Coronary artery (tissue), 2 donors: ENCODE results near the gene FAM89A.
A peak's percentile ranks its signal among the peaks of the same experiment; 100 is the strongest.
"Not testable (repeated sequence)": the region's sequence is repeated elsewhere in the genome, so short reads cannot be mapped to it uniquely, and the experiment has no call there.

Experiments used
- DNase-seq: peaks from one replicate; pipeline ENCODE4 v3.0.0-alpha.2; 2017; ENCODE audit warnings: low spot score
- H3K27ac ChIP-seq, 2 donors: fragments of 200-600 bp; sonication (generic); one replicate each; pipeline ENCODE4 v1.5.1; 2016 to 2019
- H3K4me3 ChIP-seq: fragments of 200-600 bp; sonication (generic); 2 replicates; pipeline ENCODE4 v1.5.1; 2016; ENCODE audit warnings: mild to moderate bottlenecking, moderate library complexity
- TF ChIP-seq, protein P1 (sequence below): fragments of 200-600 bp; sonication (generic); IDR thresholded peaks from one replicate; pipeline ENCODE4 v1.5.1; 2019; ENCODE audit warnings: antibody characterized with exemption

FAM89A gene

DNA sequence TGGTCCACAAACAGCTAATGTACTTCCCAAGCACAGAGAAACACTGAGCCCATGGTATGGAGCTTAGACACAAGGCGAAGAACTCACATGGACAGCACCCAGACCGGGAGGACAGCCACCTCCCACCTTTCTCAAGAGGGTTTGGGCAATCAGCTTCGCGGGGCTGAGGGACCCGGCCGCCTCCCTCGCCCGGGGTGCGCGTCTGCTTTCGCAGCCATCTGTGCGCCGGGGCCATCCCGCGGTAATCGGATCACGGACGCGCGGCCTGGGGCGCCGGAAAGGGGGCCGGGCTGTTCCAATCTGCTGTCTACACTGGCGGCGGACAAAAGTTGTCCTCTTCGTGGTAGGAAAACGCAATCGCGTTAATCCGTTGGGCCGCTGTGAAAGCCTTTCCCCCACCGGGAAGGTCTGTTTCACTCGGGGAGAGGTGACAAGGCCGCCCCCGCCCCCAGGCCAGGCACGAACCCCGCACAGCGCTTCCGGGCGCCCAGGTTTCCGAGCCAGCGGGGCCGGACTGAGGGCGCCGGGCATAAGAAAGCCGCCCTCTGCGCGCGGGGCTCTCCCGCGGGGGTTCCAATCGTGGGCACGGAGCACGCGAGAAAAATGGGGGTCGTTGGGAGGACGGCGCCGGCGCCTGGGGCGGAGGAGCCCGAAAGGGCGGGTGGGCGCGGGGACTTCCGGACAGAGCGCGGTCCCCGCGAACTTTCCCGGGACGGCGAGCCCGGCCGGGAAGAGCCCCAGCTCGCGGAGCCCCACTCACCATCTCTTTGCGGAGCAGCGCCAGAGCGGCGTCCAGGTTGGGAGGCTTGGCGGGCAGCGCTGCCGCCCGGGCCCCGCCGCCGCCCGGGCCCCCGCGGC lies 664 bp downstream of the FAM89A start:
- DNase-seq: no peak
- no peak overlapping the region for H3K27ac ChIP-seq
- peak overlapping the region; percentile 83 for H3K4me3 ChIP-seq
- TF ChIP-seq, protein P1, sequence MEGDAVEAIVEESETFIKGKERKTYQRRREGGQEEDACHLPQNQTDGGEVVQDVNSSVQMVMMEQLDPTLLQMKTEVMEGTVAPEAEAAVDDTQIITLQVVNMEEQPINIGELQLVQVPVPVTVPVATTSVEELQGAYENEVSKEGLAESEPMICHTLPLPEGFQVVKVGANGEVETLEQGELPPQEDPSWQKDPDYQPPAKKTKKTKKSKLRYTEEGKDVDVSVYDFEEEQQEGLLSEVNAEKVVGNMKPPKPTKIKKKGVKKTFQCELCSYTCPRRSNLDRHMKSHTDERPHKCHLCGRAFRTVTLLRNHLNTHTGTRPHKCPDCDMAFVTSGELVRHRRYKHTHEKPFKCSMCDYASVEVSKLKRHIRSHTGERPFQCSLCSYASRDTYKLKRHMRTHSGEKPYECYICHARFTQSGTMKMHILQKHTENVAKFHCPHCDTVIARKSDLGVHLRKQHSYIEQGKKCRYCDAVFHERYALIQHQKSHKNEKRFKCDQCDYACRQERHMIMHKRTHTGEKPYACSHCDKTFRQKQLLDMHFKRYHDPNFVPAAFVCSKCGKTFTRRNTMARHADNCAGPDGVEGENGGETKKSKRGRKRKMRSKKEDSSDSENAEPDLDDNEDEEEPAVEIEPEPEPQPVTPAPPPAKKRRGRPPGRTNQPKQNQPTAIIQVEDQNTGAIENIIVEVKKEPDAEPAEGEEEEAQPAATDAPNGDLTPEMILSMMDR: no peak

DNA sequence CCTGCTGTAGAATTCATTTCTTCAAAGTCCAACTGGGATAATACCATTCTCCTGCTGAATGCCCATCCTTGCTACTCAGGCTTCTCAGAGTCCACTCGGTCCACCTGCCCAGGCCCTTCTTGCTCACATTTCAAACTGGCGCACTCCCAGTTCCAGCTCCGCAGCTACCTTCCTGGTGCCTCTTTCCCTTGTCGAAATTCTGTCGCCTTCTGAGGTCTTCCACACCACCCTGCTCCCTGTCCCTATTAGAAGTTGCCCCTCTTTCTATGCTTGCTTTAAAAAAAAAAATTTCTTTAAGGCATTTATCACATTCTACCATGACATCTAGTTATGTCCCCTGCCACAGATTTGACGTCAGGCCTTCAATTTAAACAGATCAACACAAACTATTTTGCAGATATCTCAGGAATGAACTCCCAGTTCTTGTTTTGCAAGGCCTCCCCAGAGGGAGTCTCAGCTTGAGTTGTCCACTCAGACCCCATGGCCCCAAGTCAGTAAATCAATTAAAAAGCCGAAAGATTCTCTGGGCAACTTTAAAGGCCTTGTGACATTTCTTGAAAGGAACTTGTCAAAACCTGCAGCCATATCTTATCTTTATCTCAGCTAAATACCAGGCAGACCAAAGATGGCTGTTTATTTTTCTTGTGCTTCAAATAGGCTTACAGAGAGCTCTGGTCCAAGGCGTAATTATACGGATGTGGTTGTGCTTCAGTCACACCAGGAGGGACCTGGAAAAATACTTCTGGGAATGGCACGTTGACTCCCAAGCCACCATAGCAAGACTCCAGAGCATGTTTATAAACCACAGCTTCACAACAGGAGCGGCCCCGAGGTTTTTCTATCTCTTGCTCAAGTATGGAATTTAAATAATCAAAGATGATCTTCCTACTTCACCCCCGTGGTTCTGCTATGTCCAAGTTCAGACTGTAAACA lies 2.2 kb downstream of the FAM89A start:
- Histone ChIP-seq H3K27ac (no peak overlapping the region), H3K4me3 (no peak overlapping the region)
- TF ChIP-seq, protein P1: no peak
- no peak for DNase-seq

DNA sequence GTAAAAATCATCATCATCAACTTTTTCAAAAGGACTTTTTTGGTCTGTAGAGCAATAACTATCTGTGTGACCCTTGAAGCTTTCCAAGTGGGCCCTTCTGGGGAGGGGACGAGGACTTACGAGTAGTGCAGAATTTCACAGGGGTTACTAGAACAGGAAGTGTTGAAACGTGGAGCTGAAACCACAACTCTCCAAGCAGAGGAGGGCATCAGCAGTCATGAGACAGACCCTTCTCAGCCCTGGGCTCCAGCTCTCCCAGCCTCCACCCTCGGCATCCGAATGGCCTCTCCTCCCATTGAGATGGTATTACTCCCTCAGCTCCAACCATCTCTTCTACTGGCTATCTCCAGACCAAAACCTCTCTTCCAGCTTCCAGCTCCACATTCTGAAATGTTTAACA lies 3.6 kb downstream of the FAM89A start:
- DNase-seq: no peak
- no peak overlapping the region for H3K4me3 ChIP-seq
- TF ChIP-seq, protein P1: no peak
- no peak overlapping the region for H3K27ac ChIP-seq

DNA sequence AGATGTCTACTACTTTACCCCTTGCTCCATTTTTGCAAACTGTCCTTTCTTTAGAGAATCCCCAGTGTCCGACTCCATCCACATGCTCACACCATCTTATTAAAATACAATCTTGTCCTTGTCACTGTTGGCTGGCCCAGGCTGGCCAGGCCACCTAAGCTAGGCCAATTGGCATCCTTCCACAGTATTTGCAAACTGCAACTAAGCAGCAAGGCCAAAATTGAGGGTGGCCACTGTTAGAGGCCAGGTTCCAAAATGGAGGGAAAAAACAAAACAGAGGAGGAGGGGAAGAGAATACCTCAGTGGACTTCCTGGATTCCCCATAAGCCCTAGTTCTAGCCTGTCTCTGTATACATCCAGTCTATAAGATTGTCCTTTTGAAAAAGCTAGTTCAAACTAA lies 4.3 kb downstream of the FAM89A start:
- DNase-seq: no peak

DNA sequence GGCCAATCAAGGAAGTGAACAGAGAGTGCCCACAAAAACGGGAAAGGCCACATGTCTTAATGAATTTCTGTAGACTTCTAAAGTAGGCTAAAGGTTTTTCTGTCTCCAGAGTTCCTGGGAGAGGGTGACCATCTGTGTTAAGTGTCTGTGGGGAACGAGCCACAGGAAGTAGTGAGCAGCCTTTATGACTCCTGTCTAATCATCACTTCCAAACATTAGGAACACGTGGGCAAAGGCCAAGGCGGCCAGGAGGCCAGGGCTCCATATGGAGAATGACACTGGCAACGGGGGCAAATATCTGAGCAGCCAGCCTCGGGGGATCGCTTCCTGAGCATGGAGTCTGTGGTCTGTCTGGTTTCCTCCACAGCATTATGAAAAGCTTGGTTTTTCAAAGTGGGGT lies 7.1 kb downstream of the FAM89A start:
- H3K4me3 ChIP-seq: no peak overlapping the region
- DNase-seq: no peak

More for the DNA sequence above, 4.3 kb downstream of the FAM89A start:
- Histone ChIP-seq H3K27ac (no peak overlapping the region), H3K4me3 (no peak overlapping the region)
- TF ChIP-seq, protein P1: no peak

DNA sequence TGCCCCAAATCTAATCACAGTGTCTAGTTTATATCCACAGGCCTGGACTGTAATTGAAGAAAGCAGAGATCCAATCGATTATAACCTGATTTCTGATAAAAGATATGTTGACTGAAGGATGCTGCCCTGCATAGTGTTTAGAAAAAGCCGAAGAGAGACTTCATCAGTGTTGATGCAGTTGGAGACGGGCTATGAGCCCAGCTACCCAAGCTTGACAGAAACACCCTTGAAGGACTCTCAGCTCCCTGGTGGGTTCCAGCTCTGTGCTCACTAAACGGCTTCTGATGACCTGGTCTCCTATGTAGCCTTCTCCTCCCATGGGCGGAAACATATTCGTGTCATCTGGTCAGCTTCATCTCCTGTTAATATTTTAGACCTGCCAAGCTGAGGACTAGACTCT lies 10.2 kb downstream of the FAM89A start:
- H3K4me3 ChIP-seq: no peak overlapping the region
- H3K27ac ChIP-seq: no peak overlapping the region
- TF ChIP-seq, protein P1: no peak
- no peak for DNase-seq

More for the DNA sequence above, 7.1 kb downstream of the FAM89A start:
- TF ChIP-seq, protein P1: no peak
- H3K27ac ChIP-seq: no peak overlapping the region

DNA sequence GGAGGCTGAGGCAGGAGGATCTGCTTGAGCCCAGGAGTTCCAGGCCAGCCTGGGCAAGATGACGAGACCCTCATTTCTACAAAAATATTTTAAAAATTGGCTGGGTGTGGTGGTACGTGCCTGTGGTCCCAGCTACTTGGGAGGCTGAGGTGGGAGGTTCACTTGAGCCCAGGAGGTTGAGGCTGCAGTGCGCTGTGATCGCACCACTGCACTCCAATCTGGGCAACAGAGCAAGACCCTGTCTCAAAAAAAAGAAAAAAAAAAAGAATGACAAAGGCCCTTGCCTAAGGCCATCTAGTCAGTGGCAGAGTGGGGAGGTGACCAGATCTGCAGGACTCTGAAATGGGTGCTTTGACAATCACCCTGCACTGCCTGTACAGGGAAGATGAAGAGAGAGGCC lies 10.8 kb downstream of the FAM89A start:
- not testable (repeated sequence) for H3K4me3 ChIP-seq, H3K27ac ChIP-seq, DNase-seq
